GM19397 (cell line): ENCODE results near the gene ABCA12.

Source experiments
- ATAC-seq: cut with Tn5 transposase; IDR thresholded peaks from one replicate; pipeline ENCODE4 v1.9.1; 2021; ENCODE audit warnings: mild to moderate bottlenecking, moderate library complexity; ENCODE audit not compliant: unreplicated experiment

Gene ABCA12

DNA sequence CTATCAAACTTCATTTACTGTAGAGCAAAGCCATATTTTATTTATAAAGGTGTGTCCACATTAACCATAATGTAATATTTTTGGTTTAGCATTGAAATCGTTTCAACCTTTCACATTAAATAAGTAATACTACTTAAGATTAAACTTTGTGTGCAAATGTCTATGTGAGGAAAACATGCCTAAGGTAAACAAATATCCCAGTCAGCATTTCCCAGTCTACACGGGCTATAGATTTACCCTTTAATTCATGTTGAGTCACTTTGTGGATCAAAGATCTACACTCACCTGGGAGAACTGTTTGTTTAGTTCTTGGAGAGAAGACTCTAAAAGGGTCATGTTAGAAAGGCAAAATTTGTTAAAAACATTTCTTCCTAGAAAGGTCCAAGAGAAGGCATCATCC lies 89.1 kb downstream of the ABCA12 start:
- ATAC-seq: no peak

DNA sequence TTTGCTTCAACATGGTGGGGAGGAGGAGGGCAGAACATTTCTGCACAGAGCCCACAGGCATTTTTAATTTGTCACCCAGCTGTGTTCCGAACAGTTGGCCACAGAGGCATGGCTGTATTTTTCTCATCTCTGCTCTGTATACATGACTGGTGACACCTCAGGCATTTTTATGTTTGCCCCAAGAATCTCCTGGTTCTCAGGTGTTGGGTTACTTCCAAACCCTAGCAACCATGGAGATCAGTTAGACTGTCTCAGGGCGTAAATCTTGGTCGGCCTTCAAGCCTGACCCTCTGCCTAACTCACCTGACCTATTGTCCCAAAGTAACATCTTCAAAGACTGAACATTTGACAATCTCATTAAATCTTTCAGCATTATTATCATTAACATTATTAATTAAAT lies 100.0 kb downstream of the ABCA12 start:
- no peak for ATAC-seq

DNA sequence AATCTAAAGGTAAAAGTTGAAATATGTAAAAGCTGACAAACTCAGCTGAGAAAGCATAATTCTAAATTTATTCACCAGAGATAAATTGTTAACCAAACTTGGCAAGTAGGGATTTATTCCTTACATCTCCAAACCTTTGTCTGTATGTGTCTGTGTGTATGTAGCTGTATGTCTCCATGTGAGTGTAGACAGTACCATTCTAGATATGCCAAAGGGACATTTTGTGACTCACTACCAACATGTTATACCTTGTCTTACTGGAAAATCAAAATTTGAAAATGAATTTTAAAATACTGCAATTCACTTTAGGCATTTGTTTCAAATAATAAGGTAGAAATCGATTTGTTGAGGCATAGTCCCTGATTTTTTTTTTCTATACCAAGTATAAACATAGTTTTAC lies 102.1 kb downstream of the ABCA12 start:
- ATAC-seq: no peak

DNA sequence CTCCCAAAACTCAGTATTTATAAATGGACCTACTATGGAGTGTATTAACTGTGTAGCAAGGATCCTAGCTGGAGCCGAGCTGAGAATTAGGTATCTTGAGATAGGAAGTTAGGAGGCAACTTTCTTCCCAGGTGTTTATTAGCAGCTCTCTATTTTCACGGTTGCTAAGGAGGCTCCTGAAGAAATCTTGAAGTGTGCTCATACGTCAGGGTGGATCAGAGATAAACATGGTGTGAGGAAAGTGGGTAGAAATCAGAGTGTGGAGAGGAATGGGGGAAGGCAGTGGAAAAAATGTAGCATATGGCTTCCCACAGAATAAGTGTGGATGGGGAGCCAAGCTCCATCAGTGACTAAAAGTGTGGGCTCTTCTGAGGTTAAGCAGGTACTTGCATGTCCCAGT lies 104.3 kb downstream of the ABCA12 start:
- ATAC-seq: no peak

DNA sequence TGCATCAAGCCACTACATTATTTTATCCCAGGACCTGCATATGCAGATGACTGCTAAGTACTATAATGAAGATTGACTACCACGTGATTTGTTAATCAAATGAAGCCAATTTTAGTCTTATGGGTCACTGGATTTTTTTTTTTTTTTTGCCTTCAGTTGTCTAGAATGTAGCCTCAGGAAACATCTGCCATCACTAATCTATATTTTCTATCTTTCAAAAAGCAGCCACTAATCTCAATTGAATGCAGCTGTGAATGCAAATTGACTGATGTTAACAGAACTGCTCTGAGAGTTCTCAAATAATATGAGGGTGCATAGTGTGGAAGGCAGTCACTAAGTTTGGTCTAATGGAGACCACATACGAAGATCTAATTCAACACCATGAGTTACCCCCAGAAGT lies 106.3 kb downstream of the ABCA12 start:
- ATAC-seq: no peak

DNA sequence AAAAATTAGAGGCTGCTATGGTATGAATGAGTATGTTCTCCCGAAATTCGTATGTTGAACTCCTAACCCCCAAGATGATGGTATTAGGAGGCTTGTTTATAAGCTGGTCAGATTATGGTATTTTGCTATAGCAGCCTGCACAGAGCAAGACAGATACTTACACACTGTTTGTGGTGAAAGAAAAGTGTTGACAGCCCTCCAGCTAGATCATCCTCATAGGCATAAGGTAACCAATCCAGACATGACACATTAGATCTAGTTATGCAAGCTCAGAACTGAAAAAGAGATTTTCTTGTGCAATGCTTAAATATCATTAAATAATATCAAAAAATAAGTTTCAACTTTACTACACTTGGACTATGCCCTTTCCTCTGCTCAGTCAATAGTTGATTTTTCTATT lies 107.1 kb downstream of the ABCA12 start:
- ATAC-seq: no peak

DNA sequence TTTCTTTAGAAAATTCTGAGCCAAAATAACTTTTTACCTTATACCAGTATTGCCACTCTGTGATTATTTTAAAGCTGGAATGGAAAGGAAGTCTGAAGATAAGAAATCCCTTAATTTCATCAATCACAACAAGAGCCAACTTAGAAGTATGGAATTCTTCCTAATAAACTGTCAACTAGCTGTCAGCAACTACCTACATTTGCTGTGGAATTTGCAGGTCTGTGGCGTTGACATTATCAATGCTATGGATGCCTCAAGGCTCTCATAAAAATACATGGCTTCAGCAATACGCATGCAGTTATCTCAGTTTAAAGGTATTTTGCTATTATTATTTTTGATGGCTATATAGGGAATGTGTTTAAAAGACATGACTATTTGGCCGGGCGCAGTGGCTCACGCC lies 108.5 kb downstream of the ABCA12 start:
- ATAC-seq: no peak

DNA sequence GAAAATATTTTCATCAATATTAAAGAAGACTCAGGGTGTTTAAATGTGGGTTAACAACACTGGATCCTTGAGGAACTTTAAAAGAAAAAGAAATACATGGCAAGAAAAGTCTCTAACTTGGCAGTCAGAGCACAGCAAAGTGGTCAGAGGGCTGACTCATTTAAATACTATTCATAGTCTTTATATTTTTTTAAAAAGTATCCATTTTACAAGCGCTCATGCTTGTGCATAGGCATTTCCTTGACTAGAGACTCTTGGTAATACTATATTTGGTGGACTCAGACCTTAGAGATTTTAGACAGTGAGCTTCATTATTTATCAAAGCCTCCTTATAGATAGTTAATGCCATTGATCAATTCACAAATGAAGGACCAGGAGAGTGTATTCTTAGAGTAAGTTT lies 110.2 kb downstream of the ABCA12 start:
- no peak for ATAC-seq

DNA sequence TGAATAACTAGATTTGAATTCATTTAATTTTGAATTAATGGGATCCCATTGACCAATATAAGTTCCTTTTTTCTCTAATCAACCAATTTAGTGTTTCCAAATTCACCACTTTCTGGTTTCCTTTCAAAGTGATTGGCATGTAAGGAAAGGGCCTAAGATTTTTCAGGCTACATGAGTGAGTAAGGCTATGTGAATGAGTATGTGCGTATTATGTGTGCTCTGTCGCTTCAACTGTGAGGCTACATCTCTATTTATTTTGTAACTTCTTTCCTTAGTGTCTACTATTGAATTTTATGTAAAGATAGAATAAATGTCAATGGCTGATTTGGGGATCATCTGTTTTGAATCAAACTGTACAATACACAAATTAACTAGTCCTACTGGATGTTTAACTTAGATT lies 110.6 kb downstream of the ABCA12 start:
- ATAC-seq: no peak

DNA sequence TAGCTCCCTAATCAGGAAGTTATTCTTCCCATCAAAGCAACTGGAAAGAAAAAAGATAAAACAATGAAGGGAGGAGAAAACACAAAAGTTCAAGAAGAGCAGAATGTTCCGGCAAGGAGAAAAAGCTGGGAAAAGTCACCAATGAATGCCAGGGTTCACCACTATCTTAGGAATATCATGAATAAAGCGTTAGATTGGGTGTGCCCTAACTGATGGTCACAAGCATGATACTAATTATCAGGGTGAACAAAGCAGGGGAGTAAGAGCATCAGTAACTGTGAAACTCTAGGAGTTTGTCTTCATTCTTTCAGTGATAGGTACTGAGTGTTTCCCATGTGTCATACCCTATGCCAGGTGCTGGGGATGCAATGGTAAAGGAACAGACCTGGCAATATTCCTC lies 115.5 kb downstream of the ABCA12 start:
- no peak for ATAC-seq

DNA sequence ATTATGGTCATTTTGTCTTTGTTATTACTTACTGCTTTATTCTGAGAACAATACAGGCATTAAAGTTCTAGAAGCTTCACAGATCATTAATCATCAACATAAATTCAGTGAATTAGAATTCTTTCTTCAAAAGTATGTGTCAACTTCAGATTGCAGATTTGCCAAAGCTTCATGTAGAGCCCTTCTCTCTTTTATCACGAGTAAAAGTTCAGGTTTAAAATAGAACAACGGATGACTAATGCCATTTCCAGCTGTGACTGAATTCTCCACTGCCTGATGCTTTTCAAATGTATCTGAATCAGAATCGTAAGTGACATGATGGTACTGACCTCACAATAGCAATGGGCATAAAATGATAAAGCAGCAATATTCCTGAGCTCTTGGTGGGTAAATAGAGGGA lies 116.0 kb downstream of the ABCA12 start:
- ATAC-seq: no peak

DNA sequence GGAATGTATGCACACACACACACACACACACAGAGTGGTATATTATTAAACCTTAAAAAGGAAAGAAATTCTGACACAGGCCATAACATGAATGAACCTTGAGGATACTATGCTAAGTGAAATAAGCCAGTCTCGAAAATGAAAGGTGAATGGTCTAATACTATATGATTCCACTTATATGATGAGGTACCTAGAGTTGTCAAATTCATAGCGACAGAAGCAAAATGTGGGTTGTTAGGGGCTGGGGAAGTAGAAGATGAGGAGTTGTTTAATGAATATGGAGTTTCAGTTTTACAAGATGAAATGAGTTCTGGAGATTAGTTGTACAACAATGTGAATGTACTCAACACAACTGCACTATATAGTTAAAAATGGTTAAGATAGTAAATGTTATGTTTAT lies 118.1 kb downstream of the ABCA12 start:
- no peak for ATAC-seq

DNA sequence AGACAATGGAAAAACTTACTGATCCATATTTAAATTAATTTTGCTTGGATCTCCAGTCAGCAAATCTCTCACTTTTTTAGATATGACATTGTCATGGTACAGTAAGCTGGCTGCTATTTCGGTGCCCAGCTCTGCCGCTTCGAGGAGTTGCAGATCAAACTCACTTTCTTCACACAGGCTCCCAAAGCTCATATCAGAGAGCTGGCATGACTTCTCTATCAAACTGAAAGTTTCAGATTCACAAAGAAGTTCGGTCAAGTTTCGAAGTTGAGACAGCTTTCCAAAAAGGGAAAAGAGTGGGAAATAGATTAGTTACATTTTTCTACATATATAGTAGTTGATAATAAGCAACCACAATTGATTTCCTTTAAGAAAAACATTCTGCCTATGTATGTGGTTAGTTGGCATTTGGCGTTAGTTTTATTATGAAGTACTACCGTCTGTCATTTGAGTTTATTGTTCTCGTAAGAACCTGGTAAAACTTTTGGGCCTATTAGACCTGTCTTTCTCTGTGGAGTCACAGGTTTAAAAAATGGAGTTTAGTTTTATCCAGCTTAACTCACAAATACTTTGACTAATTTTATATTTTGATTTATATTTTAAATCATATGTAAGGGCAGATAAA lies 118.8 kb downstream of the ABCA12 start:
- peak; percentile 57 for ATAC-seq

DNA sequence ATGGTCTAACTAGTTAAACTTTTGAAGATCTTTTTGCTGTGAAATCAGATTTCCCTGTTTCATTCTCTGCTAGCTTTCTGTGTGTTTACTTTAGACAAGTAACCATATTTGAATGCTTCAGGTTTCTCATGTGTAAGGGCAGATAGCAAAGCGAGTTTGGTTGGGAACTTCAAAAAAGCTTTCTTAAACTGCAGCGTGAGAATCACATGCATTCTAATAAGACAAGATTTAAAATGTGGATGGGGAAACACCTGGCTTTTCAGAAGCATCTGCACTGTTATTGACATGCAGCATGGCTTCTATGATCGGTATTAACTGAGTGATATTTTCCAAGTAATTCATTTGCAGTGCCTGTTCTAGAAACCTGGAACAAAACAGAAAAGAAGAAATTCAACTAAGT lies 119.3 kb downstream of the ABCA12 start:
- no peak for ATAC-seq

DNA sequence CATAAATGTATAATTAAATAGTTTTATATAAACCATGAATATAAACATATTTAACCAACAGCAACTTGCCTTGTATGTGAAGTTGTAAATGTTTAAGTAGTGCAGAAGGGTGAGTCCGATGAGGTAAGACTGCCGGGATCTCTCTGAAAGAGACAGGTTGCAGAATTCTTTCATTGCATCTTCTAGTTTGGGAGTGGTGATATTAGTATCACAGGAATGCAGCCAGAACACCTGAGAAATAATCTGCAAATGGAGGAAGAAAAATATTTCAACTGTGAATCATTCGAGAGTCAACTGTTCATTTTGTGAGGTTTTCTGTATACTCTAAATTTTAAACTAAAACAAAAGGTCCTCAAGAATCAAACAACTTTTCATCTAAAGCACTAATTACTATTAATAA lies 123.0 kb downstream of the ABCA12 start:
- ATAC-seq: no peak

DNA sequence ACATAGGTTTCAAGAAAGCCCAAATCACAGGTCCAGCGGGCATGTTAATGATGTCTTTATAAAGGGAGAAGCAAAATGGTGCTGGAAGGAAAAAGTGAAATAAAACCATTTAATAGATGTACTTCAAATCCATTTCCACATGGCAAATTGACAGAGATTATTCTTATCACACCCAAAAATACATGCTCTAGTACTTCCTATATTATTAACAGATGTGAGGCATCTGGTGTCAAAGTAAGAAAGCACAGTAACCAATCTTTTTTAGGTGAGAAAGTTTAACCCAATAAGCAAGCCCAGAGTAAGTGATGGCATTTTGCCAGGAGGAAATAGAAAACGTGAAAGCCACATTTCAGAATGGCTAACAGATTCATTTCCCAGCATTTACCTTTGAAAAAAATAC lies 128.0 kb downstream of the ABCA12 start:
- no peak for ATAC-seq

DNA sequence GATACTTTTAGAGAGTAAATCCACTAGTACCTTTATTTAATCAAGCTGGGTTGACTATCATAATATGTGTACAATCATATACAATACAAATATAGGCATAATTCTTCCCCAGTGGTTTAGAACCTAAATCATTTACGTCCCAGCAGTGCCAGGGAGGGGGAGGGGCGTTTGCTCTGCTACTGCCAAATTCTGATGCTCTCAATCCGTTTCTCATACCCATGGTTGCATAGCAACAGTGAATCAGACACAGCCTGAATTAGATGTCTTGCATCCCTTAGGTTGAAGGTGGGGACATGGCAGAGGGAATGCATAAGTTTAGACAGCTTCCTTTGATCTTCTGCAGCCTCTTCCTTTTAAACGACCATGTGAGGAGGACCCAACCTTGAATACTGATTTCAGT lies 135.4 kb downstream of the ABCA12 start:
- ATAC-seq: no peak

DNA sequence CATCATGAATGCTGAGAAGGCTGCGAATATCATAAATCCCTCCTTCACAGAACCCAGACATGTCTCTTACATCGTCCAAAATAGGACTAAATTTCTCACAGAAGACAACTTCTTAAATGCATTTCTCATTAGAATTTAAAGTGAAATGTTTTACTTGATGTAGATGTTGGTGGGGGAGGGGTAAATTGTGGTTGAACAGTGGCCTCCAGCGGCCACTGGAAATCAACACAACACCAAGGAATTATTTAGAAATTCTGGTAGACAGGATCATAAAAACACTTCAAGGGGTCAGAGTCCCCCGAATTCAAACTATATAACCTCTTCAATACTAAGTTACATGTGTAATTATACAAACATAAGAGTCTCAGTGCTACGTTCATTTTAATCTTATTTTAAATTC lies 135.9 kb downstream of the ABCA12 start:
- no peak for ATAC-seq

DNA sequence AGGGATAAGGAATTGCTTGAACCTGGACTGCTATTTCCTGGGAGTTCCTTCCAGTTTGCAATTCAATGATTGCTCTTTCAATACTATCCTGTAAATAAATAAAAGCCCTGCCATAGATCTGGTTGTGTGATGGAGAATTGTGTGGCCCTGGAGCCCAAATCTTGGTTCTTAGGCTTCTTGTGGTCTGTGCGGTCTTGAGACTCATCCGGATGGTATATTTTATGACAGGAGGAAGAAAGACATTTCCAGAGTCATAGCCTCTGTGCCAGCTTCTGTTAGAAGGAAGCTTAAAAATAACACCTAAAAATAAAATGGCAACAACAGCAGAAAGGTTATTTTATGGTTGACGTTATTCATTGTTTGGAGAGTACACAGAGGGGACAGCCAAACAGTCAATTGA lies 137.7 kb downstream of the ABCA12 start:
- ATAC-seq: no peak

DNA sequence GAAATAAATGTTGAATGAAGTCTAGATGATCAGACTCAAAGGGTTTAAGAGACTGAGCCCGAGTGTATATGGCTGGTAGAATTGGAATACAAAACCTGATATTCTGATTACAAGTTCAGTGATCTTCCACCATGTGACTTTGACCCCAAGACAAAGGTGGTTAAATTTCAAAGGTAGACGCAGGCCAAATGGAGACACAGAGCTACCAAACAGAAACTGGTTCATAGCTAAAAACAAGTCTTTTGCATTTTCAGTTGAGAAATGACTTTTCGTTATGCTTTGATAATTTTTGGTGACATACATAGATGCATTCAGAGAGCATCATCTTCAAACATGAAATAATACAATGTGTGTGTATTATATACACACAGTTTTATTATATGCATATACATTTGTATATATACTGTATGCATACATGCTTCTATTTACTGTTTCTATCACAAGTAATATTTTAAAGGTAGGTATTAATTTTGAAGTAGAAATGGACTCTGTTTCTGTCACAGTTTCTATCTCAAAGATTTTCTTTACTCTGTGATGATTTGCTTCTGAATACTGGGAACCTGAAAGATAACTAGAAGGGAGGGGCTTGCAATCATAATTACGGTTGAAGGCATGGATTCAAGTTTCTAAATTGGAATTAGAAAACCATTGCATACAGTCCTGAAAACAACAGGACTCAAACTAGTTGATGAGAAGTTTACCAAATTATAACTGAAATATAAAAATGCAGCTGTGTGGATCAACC lies 142.3 kb downstream of the ABCA12 start:
- peak; percentile 92 for ATAC-seq

DNA sequence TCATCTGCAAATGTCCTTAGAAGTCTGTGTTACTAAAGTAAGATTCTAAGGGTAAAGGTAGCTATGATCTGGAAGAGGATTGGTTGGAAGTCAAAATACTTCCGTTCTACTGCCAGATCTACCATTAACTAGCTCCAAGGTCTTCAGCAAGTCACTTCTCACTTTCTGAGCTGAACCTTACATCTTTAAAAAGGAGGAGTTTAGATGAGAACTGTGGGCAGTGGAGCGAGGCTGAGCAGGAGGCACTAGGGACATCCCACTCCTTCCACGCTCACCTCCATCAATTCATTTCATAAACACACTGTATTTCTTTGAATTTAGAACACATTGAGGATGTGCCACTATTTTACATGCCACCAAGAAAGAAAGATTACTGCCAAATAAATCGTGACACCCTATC lies 143.0 kb downstream of the ABCA12 start:
- ATAC-seq: peak; percentile 50

DNA sequence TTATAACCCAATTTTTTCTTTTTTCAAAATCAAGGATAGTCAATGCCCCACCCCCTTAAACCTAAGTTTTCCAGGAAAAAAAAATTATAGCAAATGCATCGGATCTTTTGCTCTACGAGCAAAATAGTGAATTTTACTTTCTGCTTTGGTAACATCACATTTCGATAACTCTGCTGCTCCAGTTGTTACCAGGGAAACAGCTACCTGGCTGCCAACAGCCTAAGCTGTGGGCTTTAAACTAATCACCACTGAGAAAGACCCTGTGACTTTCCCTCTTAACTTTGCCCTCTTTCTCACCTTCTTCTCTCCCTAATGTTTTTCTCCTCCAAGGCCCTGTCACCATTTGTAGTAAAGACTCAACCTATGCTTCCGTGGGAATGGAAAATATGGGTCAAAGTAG lies 145.5 kb downstream of the ABCA12 start:
- no peak for ATAC-seq

DNA sequence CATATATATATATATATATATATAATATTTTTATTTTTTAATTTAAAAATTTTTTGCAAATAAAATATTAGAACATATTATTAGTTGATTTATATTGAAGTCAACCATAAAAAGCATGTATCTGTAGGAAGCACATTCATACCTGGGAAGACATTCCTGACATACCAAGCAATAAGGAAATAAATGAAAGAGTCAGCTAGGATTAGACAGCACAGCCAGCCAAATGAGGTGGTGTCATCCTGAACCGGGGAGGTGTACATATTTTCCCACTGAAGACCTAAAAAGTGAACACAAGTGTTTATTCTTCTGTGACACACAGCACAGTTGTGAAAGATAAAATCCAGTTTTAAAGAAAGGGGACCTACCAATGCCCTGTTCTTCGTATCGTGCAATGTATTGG lies 149.2 kb downstream of the ABCA12 start:
- ATAC-seq: no peak
